PC-3 (cell line): Measurements from ENCODE around the gene C17orf78. TPM values are rescaled to one million over a fixed set of nuclear protein-coding genes. Genes with fewer than 3 reads are reported as not detected.

ENCODE experiments used
- ATAC-seq: fragments of 200-7000 bp; cut with Tn5 transposase; 2 replicates; pipeline ENCODE4 v1.9.1; 2020; ENCODE audit warnings: mild to moderate bottlenecking, moderate library complexity
- BruUV-seq: library from RNA; stranded (reverse); fragments of 400-500 nt; replicated peaks from 2 replicates; lab custom pipeline; 2021; lab: Mats Ljungman, UMichigan
- CTCF ChIA-PET: fragments of 300-600 bp; sonication (Branson Sonifier 250); formaldehyde crosslinking; loops from one replicate; lab custom pipeline; 2022; ENCODE audit warnings: antibody characterized with exemption; lab: Charles Lee
- POLR2A ChIA-PET: fragments of 300-600 bp; sonication (Branson Sonifier 250); formaldehyde crosslinking; loops from one replicate; lab custom pipeline; 2022; ENCODE audit warnings: antibody characterized with exemption; ENCODE audit not compliant: unreplicated experiment; lab: Charles Lee
- DNase-seq: peaks from one replicate; pipeline ENCODE4 v3.0.0-alpha.2; 2015
- H2AFZ ChIP-seq: fragments of 300-600 bp; sonication (generic); 2 replicates; pipeline ENCODE4 v1.6.0; 2016; ENCODE audit warnings: antibody characterized with exemption, low read length
- H3F3A ChIP-seq: fragments of 300-600 bp; sonication (generic); one replicate; pipeline ENCODE4 v1.6.0; 2017; ENCODE audit warnings: antibody characterized with exemption, low read length, control low read depth, mild to moderate bottlenecking; ENCODE audit not compliant: unreplicated experiment
- H3K27ac ChIP-seq: fragments of 300-600 bp; sonication (generic); 2 replicates; pipeline ENCODE4 v1.5.1; 2016; ENCODE audit warnings: mild to moderate bottlenecking, low read length
- H3K27me3 ChIP-seq: fragments of 300-600 bp; sonication (generic); 2 replicates; pipeline ENCODE4 v1.6.1; 2016; ENCODE audit warnings: low read length, mixed read lengths
- H3K36me3 ChIP-seq: fragments of 300-600 bp; sonication (generic); 2 replicates; pipeline ENCODE4 v1.6.1; 2016; ENCODE audit warnings: low read depth, mixed run types, low read length, mixed read lengths
- H3K4me1 ChIP-seq: fragments of 300-600 bp; sonication (generic); 2 replicates; pipeline ENCODE4 v1.5.1; 2016; ENCODE audit warnings: low read length; ENCODE audit not compliant: insufficient read depth
- H3K4me2 ChIP-seq: fragments of 300-600 bp; sonication (generic); 2 replicates; pipeline ENCODE4 v1.6.0; 2016; ENCODE audit warnings: low read length
- H3K4me3 ChIP-seq: fragments of 300-600 bp; sonication (generic); 2 replicates; pipeline ENCODE4 v1.5.1; 2016; ENCODE audit warnings: mild to moderate bottlenecking, low read length, mixed read lengths
- H3K79me2 ChIP-seq: fragments of 300-600 bp; sonication (generic); 2 replicates; pipeline ENCODE4 v1.6.1; 2017; ENCODE audit warnings: low read length, mixed read lengths
- H3K9ac ChIP-seq: fragments of 300-600 bp; sonication (generic); 2 replicates; pipeline ENCODE4 v1.6.0; 2016; ENCODE audit warnings: mild to moderate bottlenecking, low read length
- H3K9me2 ChIP-seq: fragments of 300-600 bp; sonication (generic); replicated peaks from 2 replicates; pipeline ENCODE4 v1.6.1; 2016; ENCODE audit warnings: mixed run types, low read length, mixed read lengths
- H3K9me3 ChIP-seq: fragments of 300-600 bp; sonication (generic); 2 replicates; pipeline ENCODE4 v1.6.1; 2016; ENCODE audit warnings: low read length, mixed read lengths
- H4K20me1 ChIP-seq: fragments of 300-600 bp; sonication (generic); 2 replicates; pipeline ENCODE4 v1.6.1; 2016; ENCODE audit warnings: low read length, mixed read lengths
- EZH2 ChIP-seq: fragments of 300-600 bp; sonication (generic); IDR thresholded peaks from one replicate; pipeline ENCODE4 v1.6.1; 2017; ENCODE audit warnings: antibody characterized with exemption, mild to moderate bottlenecking, low read length; ENCODE audit not compliant: unreplicated experiment
- EZH2phosphoT487 ChIP-seq: fragments of 300-600 bp; sonication (generic); IDR thresholded peaks from 2 replicates; pipeline ENCODE4 v1.6.1; 2018; ENCODE audit warnings: mild to moderate bottlenecking, antibody characterized with exemption, low read length, borderline replicate concordance
- intact Hi-C: fragments of 100-400 bp; cut with micrococcal nuclease; formaldehyde crosslinking; loops from 2 replicates; pipeline ENCODE4 v1.9.0; 2023
- total RNA-seq: library from RNA; depleted of rRNA; stranded (reverse); fragments of >200 nt; gene quantifications from 2 replicates; pipeline ENCODE4 v1.2.3, GENCODE V29; 2014
- TF ChIP-seq, protein P1 (sequence below): fragments of 300-600 bp; sonication (generic); conservative IDR thresholded peaks from 2 replicates; pipeline ENCODE4 v1.5.1; 2017; ENCODE audit warnings: antibody characterized with exemption, low read depth, mild to moderate bottlenecking, low read length

The C17orf78 gene
- total RNA-seq, 1 experiment from 2014 or later = not detected

DNA sequence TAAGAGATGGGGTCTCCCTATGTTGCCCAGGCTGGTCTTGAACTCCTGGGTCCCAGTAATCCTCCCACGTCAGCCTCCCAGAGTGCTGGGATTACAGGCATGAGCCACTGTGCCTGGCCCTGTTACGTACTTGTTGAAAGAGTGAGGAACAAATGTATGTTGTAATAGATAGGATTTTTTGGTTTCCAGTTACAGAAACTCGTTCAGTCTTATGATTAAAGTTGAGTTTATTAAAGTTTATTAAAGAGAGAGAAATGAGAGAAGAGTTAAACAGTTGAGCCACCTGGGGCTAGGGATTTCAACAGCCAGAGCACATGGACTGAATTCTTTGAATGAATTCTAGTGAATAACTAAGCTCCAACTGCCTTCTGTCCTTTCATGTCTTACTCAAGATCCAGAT lies 34.6 kb downstream of the C17orf78 start:
- intact Hi-C loops = no loop called here
- H4K20me1 ChIP-seq = no peaks in the 10 kb centered on the region
- no peak overlapping the region for H3K4me2 ChIP-seq
- H2AFZ ChIP-seq = no peak overlapping the region
- peaks cover 35% of the 10 kb centered on the region for H3K79me2 ChIP-seq
- no peak for TF ChIP-seq EZH2phosphoT487
- TF ChIP-seq EZH2 = no peak
- TF ChIP-seq, protein P1, sequence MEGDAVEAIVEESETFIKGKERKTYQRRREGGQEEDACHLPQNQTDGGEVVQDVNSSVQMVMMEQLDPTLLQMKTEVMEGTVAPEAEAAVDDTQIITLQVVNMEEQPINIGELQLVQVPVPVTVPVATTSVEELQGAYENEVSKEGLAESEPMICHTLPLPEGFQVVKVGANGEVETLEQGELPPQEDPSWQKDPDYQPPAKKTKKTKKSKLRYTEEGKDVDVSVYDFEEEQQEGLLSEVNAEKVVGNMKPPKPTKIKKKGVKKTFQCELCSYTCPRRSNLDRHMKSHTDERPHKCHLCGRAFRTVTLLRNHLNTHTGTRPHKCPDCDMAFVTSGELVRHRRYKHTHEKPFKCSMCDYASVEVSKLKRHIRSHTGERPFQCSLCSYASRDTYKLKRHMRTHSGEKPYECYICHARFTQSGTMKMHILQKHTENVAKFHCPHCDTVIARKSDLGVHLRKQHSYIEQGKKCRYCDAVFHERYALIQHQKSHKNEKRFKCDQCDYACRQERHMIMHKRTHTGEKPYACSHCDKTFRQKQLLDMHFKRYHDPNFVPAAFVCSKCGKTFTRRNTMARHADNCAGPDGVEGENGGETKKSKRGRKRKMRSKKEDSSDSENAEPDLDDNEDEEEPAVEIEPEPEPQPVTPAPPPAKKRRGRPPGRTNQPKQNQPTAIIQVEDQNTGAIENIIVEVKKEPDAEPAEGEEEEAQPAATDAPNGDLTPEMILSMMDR = no peak
- ChIA-PET CTCF (no interaction called here), POLR2A (interaction anchor here (0.7 kb wide), 1 partner anchor 54 kb away, joined by 3 read pairs; no protein-coding TSS in a partner anchor)
- H3K4me3 ChIP-seq = no peak overlapping the region
- no TSS peak for BruUV-seq
- no peaks in the 10 kb centered on the region for H3K9me3 ChIP-seq
- H3K9me2 ChIP-seq = no peaks in the 10 kb centered on the region
- H3K27me3 ChIP-seq = no peaks in the 10 kb centered on the region
- H3K9ac ChIP-seq = no peak overlapping the region
- DNase-seq = no peak
- no peak for ATAC-seq
- no peaks in the 10 kb centered on the region for H3F3A ChIP-seq
- no peak overlapping the region for H3K27ac ChIP-seq
- H3K4me1 ChIP-seq = peaks cover 6% of the 10 kb centered on the region
- H3K36me3 ChIP-seq = no peaks in the 10 kb centered on the region

DNA sequence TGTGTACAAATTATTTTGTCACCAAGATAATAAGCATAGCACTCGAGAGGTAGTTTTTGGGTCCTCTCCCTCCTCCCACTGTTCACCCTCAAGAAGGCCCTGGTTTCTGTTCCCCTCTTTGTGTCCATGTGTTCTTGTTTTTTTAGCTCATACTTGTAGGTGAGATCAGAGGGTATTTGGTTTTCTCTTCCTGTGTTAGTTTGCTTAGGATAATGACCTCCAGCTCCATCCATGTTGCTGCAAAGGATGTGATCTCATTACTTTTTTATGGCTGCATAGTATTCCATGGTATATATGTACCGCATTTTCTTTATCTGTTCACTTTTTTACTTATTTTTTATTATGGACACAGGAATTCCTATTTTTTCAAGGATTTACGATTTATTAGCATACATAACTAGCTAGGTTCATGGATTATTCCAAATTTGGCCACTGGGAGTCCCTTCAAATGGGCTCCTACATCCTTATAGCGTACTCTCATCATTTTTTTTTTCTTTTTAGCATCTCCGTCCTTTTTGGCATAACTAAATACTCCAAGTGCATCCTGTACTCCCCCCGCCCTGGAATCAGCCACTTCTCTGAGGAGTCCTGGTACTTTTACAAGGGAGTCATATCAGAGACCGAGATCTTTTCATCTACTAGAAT lies 38.2 kb downstream of the C17orf78 start:
- Histone ChIP-seq H3K27me3 (no peaks in the 10 kb centered on the region), H3K36me3 (no peaks in the 10 kb centered on the region), H3K4me3 (no peak overlapping the region), H3K27ac (no peak overlapping the region), H4K20me1 (no peaks in the 10 kb centered on the region), H3K4me2 (no peak overlapping the region), H3F3A (no peaks in the 10 kb centered on the region), H3K79me2 (peaks cover 3% of the 10 kb centered on the region; the same call in 1 of the 2 replicates), H2AFZ (no peak overlapping the region), H3K9ac (no peak overlapping the region), H3K4me1 (no peaks in the 10 kb centered on the region; the same call in 1 of the 2 replicates), H3K9me2 (no peaks in the 10 kb centered on the region), H3K9me3 (no peaks in the 10 kb centered on the region)
- intact Hi-C loops = no loop called here
- ATAC-seq = no peak; the same call in 1 of the 2 replicates
- DNase-seq = peak; percentile 25
- BruUV-seq = no TSS peak
- ChIA-PET POLR2A (interaction anchor here (0.6 kb wide), 1 partner anchor 16 kb away, joined by 3 read pairs; no protein-coding TSS in a partner anchor), CTCF (interaction anchor here (1.0 kb wide), 1 partner anchor 41 kb away, joined by 3 read pairs; no protein-coding TSS in a partner anchor)
- TF ChIP-seq, protein P1 = peak; percentile 53
- no peak for TF ChIP-seq EZH2phosphoT487
- no peak for TF ChIP-seq EZH2

DNA sequence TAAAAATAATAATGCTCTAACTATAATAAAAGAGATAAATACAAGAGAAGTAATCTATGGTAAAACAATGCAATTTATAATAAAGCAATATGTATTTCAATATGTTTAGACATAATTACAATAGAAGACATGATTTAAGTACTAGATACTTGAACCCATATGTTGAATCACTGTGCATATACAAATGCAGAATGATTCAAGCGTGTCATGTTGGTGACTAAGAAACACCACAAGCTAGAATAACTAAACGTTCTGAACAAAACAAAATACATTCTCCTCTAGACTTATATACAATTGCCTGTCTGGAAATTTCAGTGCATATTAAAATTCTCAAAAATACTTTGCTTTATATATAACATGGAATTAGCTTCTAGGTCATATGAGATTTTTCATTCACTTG lies 42.1 kb downstream of the C17orf78 start:
- DNase-seq (peak; percentile 38), ATAC-seq (0 out of 2 replicates have a peak, but pooled peaks have one; percentile 35)
- Histone ChIP-seq H3K9ac (no peak overlapping the region), H3K27me3 (no peaks in the 10 kb centered on the region), H3K4me3 (no peak overlapping the region), H3K79me2 (no peaks in the 10 kb centered on the region), H3K36me3 (no peaks in the 10 kb centered on the region), H3K4me2 (no peak overlapping the region), H3K4me1 (no peaks in the 10 kb centered on the region; the same call in 1 of the 2 replicates), H4K20me1 (no peaks in the 10 kb centered on the region), H3K9me2 (no peaks in the 10 kb centered on the region), H3F3A (no peaks in the 10 kb centered on the region), H3K27ac (no peak overlapping the region), H2AFZ (no peak overlapping the region), H3K9me3 (no peaks in the 10 kb centered on the region)
- TF ChIP-seq, protein P1 = no peak
- TF ChIP-seq EZH2phosphoT487 = no peak
- TF ChIP-seq EZH2 = no peak
- ChIA-PET CTCF (no interaction called here), POLR2A (no interaction called here)
- BruUV-seq = no TSS peak
- intact Hi-C loops = no loop called here
